Spleen (tissue), 11 donors: ENCODE data around the gene MKNK1. TPM values are rescaled to one million over a fixed set of nuclear protein-coding genes. Genes with fewer than 3 reads are reported as not detected.
A peak's percentile ranks its signal among the peaks of the same experiment; 100 is the strongest.

Experiments used
- DNase-seq: peaks from one replicate; pipeline ENCODE4 v3.0.0-alpha.2; 2020
- H3K27ac ChIP-seq, 8 donors: fragments of 200-600 bp; sonication (generic) in 7 of 8; 1 replicate in 4 of 8; 2 replicates in 4 of 8; pipeline versions ENCODE4 v1.5.0 to v1.8.0; 2016 to 2021; ENCODE audit warnings: inconsistent platforms in 4 of 8, mild to moderate bottlenecking in 4 of 8, moderate library complexity in 1 of 8
- H3K27me3 ChIP-seq, 7 donors: fragments of 200-600 bp; sonication (generic) in 6 of 7; replicated peaks in 1 of 7; 1 replicate in 4 of 7; 2 replicates in 3 of 7; pipeline versions ENCODE4 v1.5.0 to v1.8.0; 2016 to 2021; ENCODE audit warnings: inconsistent platforms in 3 of 7, mild to moderate bottlenecking in 1 of 7
- H3K36me3 ChIP-seq, 6 donors: fragments of 200-600 bp; sonication (generic) in 5 of 6; 1 replicate in 4 of 6; 2 replicates in 2 of 6; pipeline versions ENCODE4 v1.5.0 to v1.8.0; 2016 to 2021; ENCODE audit warnings: inconsistent platforms in 2 of 6
- H3K4me1 ChIP-seq, 6 donors: fragments of 200-600 bp; sonication (generic) in 5 of 6; 1 replicate in 3 of 6; 2 replicates in 3 of 6; pipeline versions ENCODE4 v1.5.0 to v1.8.0; 2016 to 2021; ENCODE audit warnings: inconsistent platforms in 3 of 6
- H3K4me3 ChIP-seq, 8 donors: fragments of 200-600 bp; sonication (generic) in 7 of 8; 1 replicate in 4 of 8; 2 replicates in 4 of 8; pipeline versions ENCODE4 v1.5.0 to v1.8.0; 2016 to 2021; ENCODE audit warnings: inconsistent platforms in 4 of 8, mild to moderate bottlenecking in 4 of 8, moderate library complexity in 2 of 8
- H3K9me3 ChIP-seq, 8 donors: fragments of 200-600 bp; sonication (generic) in 7 of 8; 1 replicate in 4 of 8; 2 replicates in 4 of 8; pipeline versions ENCODE4 v1.5.0 to v1.8.0; 2016 to 2021; ENCODE audit warnings: inconsistent platforms in 4 of 8
- CTCF ChIP-seq, 11 experiments: fragments of 200-600 bp in 7 of 11; fragments of 450-650 bp in 4 of 11; sonication (generic) in 4 of 11; IDR thresholded peaks in 8 of 11; conservative IDR thresholded peaks in 3 of 11; 1 replicate in 7 of 11; 2 replicates in 4 of 11; pipeline versions ENCODE4 v1.4.0 to v1.8.0; 2016 to 2021; ENCODE audit warnings: antibody characterized with exemption in 11 of 11, inconsistent platforms in 4 of 11, mild to moderate bottlenecking in 1 of 11
- POLR2A ChIP-seq, 3 donors: fragments of 450-650 bp; IDR thresholded peaks; one replicate each; pipeline ENCODE4 v1.5.1; 2017; ENCODE audit warnings: antibody characterized with exemption in 3 of 3, mild to moderate bottlenecking in 1 of 3
- POLR2AphosphoS5 ChIP-seq, 3 donors: sonication (generic); formaldehyde crosslinking; IDR thresholded peaks; one replicate each; pipeline ENCODE4 v1.5.1; 2017; ENCODE audit warnings: antibody characterized with exemption in 3 of 3
- WGBS, 5 donors: extraction: QIAGEN DNeasy Blood & Tissue Kit in 3 of 5; methylation state at CpG; one replicate each; pipeline versions ENCODE4 v1.1.5 to v1.1.7; 2013 to 2018; 5-methylcytosine and 5-hydroxymethylcytosine counted together
- intact Hi-C: fragments of 100-400 bp; cut with DNase I; formaldehyde crosslinking; loops from one replicate; pipeline ENCODE4 v1.15.0; 2023; ENCODE audit warnings: low total_unique reads
- polyA plus RNA-seq, 3 donors: library from polyadenylated mRNA; stranded (reverse); fragments of 200-250 nt; gene quantifications; one replicate each; pipeline ENCODE4 v1.2.1, GENCODE V29; 2013
- total RNA-seq, 7 donors: library from RNA; depleted of rRNA in 3 of 7; stranded (reverse); fragments of >200 nt in 3 of 7; fragmentation: NEBNext Ultra II Directional in 4 of 7; extraction: Animal tissue kit (Norgen Biotek cat#: 25700) in 4 of 7; gene quantifications; one replicate each; pipeline versions ENCODE4 v1.1.0 to v1.2.1, GENCODE V29; 2016 to 2021
- donor health status: healthy with polysubstance abuse.
- donor health status: DM: no; HTN: no; CAD: no; lungs with moderate emphysema.
- donor health status: DM: no; HTN: no; CAD: no.
- donor health status: Bipolar disorder and iron deficiency.
- donor health status: healthy.
- donor health status: DM: no; HTN: no; CAD: no.
- donor health status: DM: yes; HTN: yes; CAD: no.

The MKNK1 gene
- total and polyA plus RNA-seq, 10 donors, result 19.2 to 169 (median 91.1) TPM

DNA sequence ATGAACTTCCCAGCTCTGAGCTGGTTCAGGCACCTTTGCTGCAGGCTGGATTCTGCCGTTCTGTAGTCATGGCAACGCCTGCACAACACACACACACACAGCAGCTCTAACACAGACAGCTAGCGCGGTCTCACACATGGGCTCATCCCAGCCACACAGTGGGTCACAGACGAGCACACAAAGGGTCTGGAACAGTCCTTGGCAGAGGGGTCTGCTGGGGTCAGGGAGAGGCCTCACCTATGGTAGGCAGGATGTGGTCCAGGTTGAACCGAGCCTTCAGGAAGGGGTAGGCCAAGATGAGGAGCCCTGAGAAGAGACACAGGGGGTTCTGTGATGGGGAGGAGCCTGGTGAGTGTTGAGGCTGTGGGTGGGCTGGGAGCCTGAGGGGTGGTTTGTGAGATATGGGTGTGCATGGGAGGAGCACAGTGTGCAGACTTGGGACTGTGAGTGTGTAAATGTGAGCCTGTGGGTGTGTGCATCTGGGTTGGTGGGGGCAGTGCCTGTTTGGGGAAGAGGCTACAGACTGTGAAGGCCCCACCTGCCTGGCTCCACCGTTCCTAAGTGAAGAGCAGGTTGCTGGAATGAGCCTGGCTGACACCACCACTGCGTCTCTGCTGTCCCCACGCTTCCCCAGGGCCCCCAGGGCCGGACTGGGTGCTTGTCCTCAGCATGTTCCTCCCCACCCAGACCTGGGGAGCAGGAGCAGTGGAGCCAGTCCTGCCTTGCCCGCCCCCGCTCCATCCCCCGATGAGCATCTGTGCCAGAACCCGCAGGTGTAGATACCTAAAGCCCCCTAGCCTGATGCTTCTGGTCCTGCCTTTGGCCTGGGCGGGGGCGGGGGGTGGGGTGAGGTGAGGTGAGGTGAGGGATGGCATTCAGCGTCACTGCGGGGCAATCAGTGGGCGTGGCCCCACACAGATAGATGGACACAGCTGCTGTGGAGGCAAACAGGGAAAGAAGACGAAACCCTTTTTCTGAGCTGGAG, 54.1 kb downstream of the MKNK1 start:
- peaks cover 0 to 56% (median 12%) of the 10 kb centered on the region in 7 donors for H3K27me3 ChIP-seq
- peak; percentile 56 for DNase-seq

GRCh38 chr1:46547481-46548383, 56.3 kb downstream of the MKNK1 start:
- peaks cover 0 to 19% (median 2%) of the 10 kb centered on the region in 6 donors for H3K4me1 ChIP-seq
- no peak for TF ChIP-seq POLR2AphosphoS5 (IDR thresholded peaks at IDR 0.05)
- peak in 7 of 11 experiments; percentile 15 to 50 (median 36) for TF ChIP-seq CTCF (IDR thresholded peaks at IDR 0.05 in 8 of 11, conservative IDR thresholded peaks at IDR 0.05 in 3 of 11)
- peak; percentile 71 for DNase-seq
- H3K4me3 ChIP-seq, result no peak overlapping the region
- no peaks in the 10 kb centered on the region for H3K9me3 ChIP-seq
- no peaks in the 10 kb centered on the region for H3K36me3 ChIP-seq
- peaks cover 3 to 78% (median 29%) of the 10 kb centered on the region in 7 donors for H3K27me3 ChIP-seq
- H3K27ac ChIP-seq, result no peak overlapping the region
- intact Hi-C loops, result no loop called here
- WGBS, 5 donors, result 66 to 83% (median 76%) methylated on average over 13 to 22 of the region's 22 CpGs

More for the DNA sequence above, 54.1 kb downstream of the MKNK1 start:
- Histone ChIP-seq H3K4me3 (no peak overlapping the region), H3K9me3 (no peaks in the 10 kb centered on the region), H3K36me3 (no peaks in the 10 kb centered on the region), H3K27ac (no peak overlapping the region), H3K4me1 (peaks cover 0 to 13% (median 0%) of the 10 kb centered on the region in 6 donors)
- WGBS, 5 donors, result 55 to 70% (median 61%) methylated on average over 17 to 20 of the region's 20 CpGs
- intact Hi-C loops, result no loop called here
- TF ChIP-seq POLR2A (IDR thresholded peaks at IDR 0.05), result no peak
- TF ChIP-seq CTCF (IDR thresholded peaks at IDR 0.05 in 8 of 11, conservative IDR thresholded peaks at IDR 0.05 in 3 of 11), result no peak
- TF ChIP-seq POLR2AphosphoS5 (IDR thresholded peaks at IDR 0.05), result no peak

- Histone ChIP-seq H3K36me3 (no peaks in the 10 kb centered on the region), H3K4me1 (peaks cover 0 to 19% (median 2%) of the 10 kb centered on the region in 6 donors), H3K4me3 (no peak overlapping the region), H3K9me3 (no peaks in the 10 kb centered on the region), H3K27me3 (peaks cover 3 to 84% (median 37%) of the 10 kb centered on the region in 7 donors), H3K27ac (no peak overlapping the region)
- WGBS, 5 donors, result 55 to 65% (median 60%) methylated on average over 5 of the region's 5 CpGs
- no peak for TF ChIP-seq CTCF (IDR thresholded peaks at IDR 0.05 in 8 of 11, conservative IDR thresholded peaks at IDR 0.05 in 3 of 11)
- TF ChIP-seq POLR2AphosphoS5 (IDR thresholded peaks at IDR 0.05), result no peak
- no peak for TF ChIP-seq POLR2A (IDR thresholded peaks at IDR 0.05)
- intact Hi-C loops, result no loop called here
- peak; percentile 23 for DNase-seq
Measured at GRCh38 chr1:46546210-46546609, 57.9 kb downstream of the MKNK1 start.
